ENCODE measurements around the gene MCTP1. TPM values are rescaled to one million over a fixed set of nuclear protein-coding genes. Genes with fewer than 3 reads are reported as not detected.
"Not testable (repeated sequence)": the region's sequence is repeated elsewhere in the genome, so short reads cannot be mapped to it uniquely, and the experiment has no call there.

The MCTP1 gene
- total RNA-seq, 1 experiment from 2014 or later = 48.2 TPM

- in situ Hi-C loops (cut with HindIII; ENCODE audit: low pct_unique_long_range_greater_than_20kb, low sequenced_read_pairs) = no loop called here
- DNase-seq (ENCODE audit: low read depth, low spot score) = no peak
Observed at GRCh38 chr5:95153511-95153910, 131.4 kb downstream of the MCTP1 start.

- DNase-seq (ENCODE audit: low read depth, low spot score) = no peak
- in situ Hi-C loops (cut with HindIII; ENCODE audit: low pct_unique_long_range_greater_than_20kb, low sequenced_read_pairs) = no loop called here
Observed at GRCh38 chr5:95152535-95152934, 132.4 kb downstream of the MCTP1 start.

GRCh38 chr5:95152131-95152530, 132.8 kb downstream of the MCTP1 start:
- in situ Hi-C loops (cut with HindIII; ENCODE audit: low pct_unique_long_range_greater_than_20kb, low sequenced_read_pairs) = no loop called here

GRCh38 chr5:95151694-95152093, 133.2 kb downstream of the MCTP1 start:
- DNase-seq (ENCODE audit: low read depth, low spot score) = no peak
- in situ Hi-C loops (cut with HindIII; ENCODE audit: low pct_unique_long_range_greater_than_20kb, low sequenced_read_pairs) = no loop called here

More at GRCh38 chr5:95152131-95152530, 132.8 kb downstream of the MCTP1 start:
- no peak for DNase-seq (ENCODE audit: low read depth, low spot score)

- in situ Hi-C loops (cut with HindIII; ENCODE audit: low pct_unique_long_range_greater_than_20kb, low sequenced_read_pairs) = no loop called here
- DNase-seq (ENCODE audit: low read depth, low spot score) = no peak
Observed at GRCh38 chr5:95149387-95149786, 135.5 kb downstream of the MCTP1 start.

- in situ Hi-C loops (cut with HindIII; ENCODE audit: low pct_unique_long_range_greater_than_20kb, low sequenced_read_pairs) = no loop called here
- no peak for DNase-seq (ENCODE audit: low read depth, low spot score)
Observed at GRCh38 chr5:95148453-95148852, 136.4 kb downstream of the MCTP1 start.

- in situ Hi-C loops (cut with HindIII; ENCODE audit: low pct_unique_long_range_greater_than_20kb, low sequenced_read_pairs); DNase-seq (ENCODE audit: low read depth, low spot score): not testable (repeated sequence)
Observed at GRCh38 chr5:95143858-95144257, 141.0 kb downstream of the MCTP1 start.

GRCh38 chr5:95142145-95142544, 142.7 kb downstream of the MCTP1 start:
- in situ Hi-C loops (cut with HindIII; ENCODE audit: low pct_unique_long_range_greater_than_20kb, low sequenced_read_pairs) = no loop called here
- DNase-seq (ENCODE audit: low read depth, low spot score) = no peak

GRCh38 chr5:95141141-95141540, 143.8 kb downstream of the MCTP1 start:
- no peak for DNase-seq (ENCODE audit: low read depth, low spot score)
- in situ Hi-C loops (cut with HindIII; ENCODE audit: low pct_unique_long_range_greater_than_20kb, low sequenced_read_pairs) = no loop called here

GRCh38 chr5:95134326-95134725, 150.6 kb downstream of the MCTP1 start:
- in situ Hi-C loops (cut with HindIII; ENCODE audit: low pct_unique_long_range_greater_than_20kb, low sequenced_read_pairs) = no loop called here

GRCh38 chr5:95132096-95132495, 152.8 kb downstream of the MCTP1 start:
- in situ Hi-C loops (cut with HindIII; ENCODE audit: low pct_unique_long_range_greater_than_20kb, low sequenced_read_pairs) = no loop called here

More at GRCh38 chr5:95134326-95134725, 150.6 kb downstream of the MCTP1 start:
- DNase-seq (ENCODE audit: low read depth, low spot score) = no peak

GRCh38 chr5:95130941-95131340, 154.0 kb downstream of the MCTP1 start:
- in situ Hi-C loops (cut with HindIII; ENCODE audit: low pct_unique_long_range_greater_than_20kb, low sequenced_read_pairs) = no loop called here
- no peak for DNase-seq (ENCODE audit: low read depth, low spot score)

More at GRCh38 chr5:95132096-95132495, 152.8 kb downstream of the MCTP1 start:
- DNase-seq (ENCODE audit: low read depth, low spot score) = no peak

- in situ Hi-C loops (cut with HindIII; ENCODE audit: low pct_unique_long_range_greater_than_20kb, low sequenced_read_pairs) = no loop called here
- DNase-seq (ENCODE audit: low read depth, low spot score) = no peak
Observed at GRCh38 chr5:95124731-95125130, 160.2 kb downstream of the MCTP1 start.

GRCh38 chr5:95124101-95124500, 160.8 kb downstream of the MCTP1 start:
- no peak for DNase-seq (ENCODE audit: low read depth, low spot score)
- in situ Hi-C loops (cut with HindIII; ENCODE audit: low pct_unique_long_range_greater_than_20kb, low sequenced_read_pairs) = no loop called here

GRCh38 chr5:95114902-95115301, 170.0 kb downstream of the MCTP1 start:
- in situ Hi-C loops (cut with HindIII; ENCODE audit: low pct_unique_long_range_greater_than_20kb, low sequenced_read_pairs) = no loop called here
- DNase-seq (ENCODE audit: low read depth, low spot score) = no peak

GRCh38 chr5:95114305-95114704, 170.6 kb downstream of the MCTP1 start:
- in situ Hi-C loops (cut with HindIII; ENCODE audit: low pct_unique_long_range_greater_than_20kb, low sequenced_read_pairs) = no loop called here
- DNase-seq (ENCODE audit: low read depth, low spot score) = no peak

GRCh38 chr5:95113489-95113888, 171.4 kb downstream of the MCTP1 start:
- DNase-seq (ENCODE audit: low read depth, low spot score) = no peak
- in situ Hi-C loops (cut with HindIII; ENCODE audit: low pct_unique_long_range_greater_than_20kb, low sequenced_read_pairs) = no loop called here

GRCh38 chr5:95111141-95111540, 173.8 kb downstream of the MCTP1 start:
- in situ Hi-C loops (cut with HindIII; ENCODE audit: low pct_unique_long_range_greater_than_20kb, low sequenced_read_pairs) = no loop called here
- no peak for DNase-seq (ENCODE audit: low read depth, low spot score)

- in situ Hi-C loops (cut with HindIII; ENCODE audit: low pct_unique_long_range_greater_than_20kb, low sequenced_read_pairs) = no loop called here
- no peak for DNase-seq (ENCODE audit: low read depth, low spot score)
Observed at GRCh38 chr5:95110118-95110517, 174.8 kb downstream of the MCTP1 start.

GRCh38 chr5:95107138-95107537, 177.8 kb downstream of the MCTP1 start:
- in situ Hi-C loops (cut with HindIII; ENCODE audit: low pct_unique_long_range_greater_than_20kb, low sequenced_read_pairs) = no loop called here
- DNase-seq (ENCODE audit: low read depth, low spot score) = no peak

Data from SK-MEL-5 (cell line).